NK-92 treated with Interleukin-12 subunit alpha and Interleukin-12 subunit beta, amount 100 ng/mL, for 24 hours (cell line): ENCODE data around the gene KRT77.
"Not testable (repeated sequence)": the region's sequence is repeated elsewhere in the genome, so short reads cannot be mapped to it uniquely, and the experiment has no call there.

Experiments used
- DNase-seq: peaks from one replicate; lab custom pipeline; 2025; lab: John Stamatoyannopoulos, UW

Gene KRT77

DNA sequence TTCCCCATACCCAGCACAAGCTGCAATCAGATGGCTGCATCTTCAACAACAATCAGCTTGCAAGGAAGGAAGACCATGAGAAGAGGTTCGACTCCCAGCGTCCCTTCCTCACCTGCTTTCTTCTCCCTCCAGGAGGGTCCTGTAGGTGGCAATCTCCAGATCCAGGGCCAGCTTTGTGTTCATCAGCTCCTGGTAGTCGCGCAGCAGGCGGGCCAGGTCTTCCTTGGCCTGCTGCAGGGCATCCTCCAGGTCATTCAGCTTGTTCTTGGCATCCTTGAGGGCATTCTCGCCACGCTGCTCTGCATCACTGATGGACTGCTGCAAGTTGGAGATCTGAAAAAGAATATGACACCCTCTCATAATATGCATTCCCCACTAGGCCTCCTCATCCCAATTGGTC, 27.2 kb downstream of the KRT77 start:
- DNase-seq, result no peak

DNA sequence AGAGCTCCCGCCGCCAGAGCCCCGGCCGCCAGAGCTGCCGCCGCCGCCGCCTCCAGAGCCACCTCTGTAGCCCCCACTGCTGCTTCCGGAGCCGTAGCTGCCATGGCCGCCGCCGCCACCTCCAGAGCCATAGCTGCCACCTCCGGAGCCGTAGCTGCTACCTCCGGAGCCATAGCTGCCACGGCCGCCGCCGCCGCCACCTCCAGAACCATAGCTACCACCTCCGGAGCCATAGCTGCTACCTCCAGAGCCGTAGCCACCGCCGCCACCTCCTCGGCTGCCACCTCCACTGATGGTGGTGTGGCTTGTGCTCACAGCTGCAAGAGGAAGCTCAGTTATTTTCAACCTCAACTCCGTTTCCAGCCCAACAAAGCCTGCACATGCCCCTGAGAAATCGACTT, 28.0 kb downstream of the KRT77 start:
- DNase-seq, result no peak

DNA sequence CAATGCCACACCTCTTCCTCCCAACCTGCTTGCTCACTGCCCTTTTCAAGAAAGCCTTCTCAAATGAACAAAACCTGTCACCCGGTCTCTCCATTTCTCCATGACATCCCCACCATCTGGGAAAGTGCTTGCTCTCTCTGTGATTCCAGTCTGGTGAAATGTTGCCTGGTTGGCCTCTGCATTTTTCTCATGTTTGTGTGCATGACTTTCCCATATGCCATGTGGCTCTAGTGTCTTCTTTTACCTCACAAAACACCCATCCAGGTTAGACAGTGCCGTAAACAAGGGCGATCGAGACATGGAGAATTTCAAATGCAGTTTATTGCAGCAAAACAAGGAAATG, 28.9 kb downstream of the KRT77 start:
- no peak for DNase-seq

DNA sequence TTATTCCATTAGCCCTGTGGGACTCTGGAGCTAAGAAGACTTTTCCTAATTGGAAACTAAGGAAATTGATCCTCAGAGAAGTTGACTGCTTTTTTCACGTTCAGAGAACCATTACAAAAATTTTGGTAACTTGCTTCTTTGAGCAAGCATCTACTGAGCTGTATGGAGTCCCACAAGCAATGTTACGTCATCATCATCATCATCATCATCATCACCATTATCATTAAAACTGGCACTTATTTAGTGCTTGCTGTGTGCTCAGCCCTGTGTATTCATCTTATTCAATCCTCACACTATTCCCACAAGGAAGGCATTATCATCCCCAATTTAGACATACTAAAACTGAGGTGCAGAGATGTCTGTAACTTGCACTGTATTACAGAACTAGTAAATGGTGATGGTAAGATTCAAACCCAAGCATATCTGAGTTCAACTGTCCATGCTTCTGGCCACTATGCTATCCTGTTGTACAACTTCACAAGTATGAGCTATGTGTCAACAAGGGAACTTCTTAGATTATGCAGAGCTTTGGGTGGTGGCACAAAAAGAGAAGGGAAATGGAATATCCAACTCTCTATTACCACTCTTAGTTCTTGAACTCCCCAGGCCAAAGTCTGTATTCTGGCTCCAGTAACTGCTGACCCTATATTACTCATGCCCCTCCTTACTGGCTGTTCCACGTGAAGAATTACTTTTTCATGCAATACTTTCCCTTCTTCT, 29.5 kb downstream of the KRT77 start:
- DNase-seq, result no peak

DNA sequence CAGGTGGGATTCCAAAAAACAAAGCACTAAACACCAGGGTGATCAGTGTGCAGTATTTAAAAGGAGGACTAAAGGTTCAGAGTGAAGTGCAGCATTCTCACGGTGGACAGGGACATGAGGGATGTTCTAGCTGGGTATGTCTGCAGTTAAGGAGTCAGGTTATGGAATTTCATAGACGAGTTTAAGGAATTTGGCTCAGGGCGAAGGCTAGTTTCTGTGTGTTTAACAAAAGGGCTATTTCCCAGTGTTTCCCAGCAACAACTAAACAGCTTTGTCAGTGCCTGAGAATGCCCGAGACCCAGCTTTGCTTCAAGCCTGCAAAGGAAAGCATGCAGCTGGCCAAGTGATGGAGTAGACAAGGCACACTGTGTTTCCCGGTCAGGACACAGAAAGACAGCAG, 30.1 kb downstream of the KRT77 start:
- DNase-seq, result no peak

DNA sequence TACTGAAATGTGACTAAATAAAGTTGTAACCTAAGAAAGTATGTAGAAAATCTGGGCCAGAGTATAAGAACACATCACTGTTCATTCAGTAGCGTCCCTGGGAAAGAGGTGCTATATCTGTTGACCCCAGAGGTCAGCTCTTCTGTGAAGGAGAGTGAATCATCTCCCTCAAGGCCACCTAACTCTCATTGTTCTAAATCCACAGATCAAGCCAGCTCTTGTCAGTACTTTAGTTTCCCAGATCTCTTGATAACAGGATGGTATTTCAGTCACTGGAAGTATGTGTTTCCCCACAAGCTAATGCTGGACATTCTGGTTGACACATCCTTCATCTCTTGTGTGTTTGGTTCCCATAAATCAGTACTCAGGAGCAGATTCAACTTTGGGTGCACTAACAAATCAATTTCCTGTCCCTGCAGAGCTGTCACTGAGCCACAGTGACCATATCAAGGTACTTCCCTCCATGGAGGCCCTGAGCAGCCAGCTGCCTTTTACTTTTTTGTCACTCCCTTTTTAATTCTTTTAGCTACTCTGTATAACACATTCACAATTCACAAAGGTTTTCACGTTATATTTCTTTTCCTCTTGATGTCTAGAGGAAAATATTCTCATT, 30.9 kb downstream of the KRT77 start:
- no peak for DNase-seq

DNA sequence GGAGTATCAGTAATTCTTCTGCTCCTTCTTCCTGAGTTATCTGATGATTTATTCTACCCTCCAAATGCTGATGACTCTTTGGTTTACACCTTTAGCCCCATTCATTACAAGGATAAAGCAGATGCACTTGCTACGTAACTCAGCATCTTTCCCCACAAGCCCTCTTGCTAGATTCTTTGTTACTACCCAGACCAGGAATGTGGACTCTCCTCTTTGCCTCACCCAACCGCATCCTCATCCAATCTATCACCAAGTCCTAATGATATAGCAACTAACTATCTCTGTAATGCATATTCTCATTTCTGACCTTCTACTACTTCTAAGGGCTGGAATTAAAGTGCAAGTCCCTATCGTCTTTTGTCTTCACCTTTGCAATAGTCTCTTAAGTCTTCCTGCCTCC, 32.4 kb downstream of the KRT77 start:
- no peak for DNase-seq

DNA sequence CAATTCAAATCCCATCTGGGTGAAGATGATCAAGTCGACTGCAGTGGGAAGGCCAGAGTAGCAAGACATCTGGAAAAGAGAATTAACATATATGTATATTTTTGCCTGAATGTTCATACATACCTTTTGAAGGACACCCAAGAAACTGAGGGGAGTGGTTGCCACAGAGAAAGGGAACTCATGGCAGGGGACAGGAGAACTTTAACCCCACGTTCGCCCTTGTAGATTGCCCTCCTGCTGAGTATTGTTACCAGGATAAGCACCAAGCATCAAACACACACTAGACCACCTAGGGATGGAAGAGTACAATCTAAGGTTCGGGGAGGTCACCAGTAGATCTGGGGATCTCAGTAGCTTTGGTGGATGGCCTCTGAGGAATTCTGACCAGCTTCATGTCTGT, 32.8 kb downstream of the KRT77 start:
- no peak for DNase-seq

DNA sequence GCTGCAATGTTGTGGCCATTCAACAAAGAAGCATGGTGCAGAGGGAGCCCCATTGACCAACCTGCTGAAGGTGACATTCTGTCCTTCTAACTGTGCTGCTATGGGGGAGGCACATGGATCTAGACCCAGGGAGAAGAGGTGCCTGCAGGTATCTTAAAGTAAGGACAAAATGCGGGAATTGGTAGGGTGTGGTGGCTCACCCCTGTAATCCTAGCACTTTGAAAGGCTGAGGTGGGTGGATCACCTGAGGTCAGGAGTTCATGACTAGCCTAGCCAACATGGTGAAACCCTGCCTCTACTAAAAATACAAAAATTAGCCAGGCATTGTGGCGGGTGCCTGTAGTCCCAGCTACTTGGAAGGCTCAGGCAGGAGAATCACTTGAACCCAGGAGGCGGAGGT, 33.4 kb downstream of the KRT77 start:
- not testable (repeated sequence) for DNase-seq

DNA sequence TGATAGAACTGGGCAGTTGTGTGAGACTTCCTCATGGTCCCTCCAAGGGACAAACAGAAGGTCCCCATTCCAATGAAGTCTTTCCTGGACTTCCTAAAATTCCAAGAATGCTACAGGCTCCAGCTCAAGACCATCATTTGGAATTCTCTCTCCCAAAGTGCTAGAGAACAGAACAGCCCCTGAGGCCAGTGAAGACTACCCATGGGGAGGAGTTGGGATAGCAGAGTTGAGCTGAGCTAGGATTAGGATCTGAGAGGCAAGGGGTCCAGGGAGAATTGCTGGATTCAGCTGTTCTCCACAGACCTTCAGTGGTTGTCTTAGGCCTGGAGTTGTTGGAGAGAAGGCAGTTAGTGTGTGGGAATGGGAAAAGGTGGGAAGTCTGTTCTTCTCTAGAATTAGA, 33.9 kb downstream of the KRT77 start:
- no peak for DNase-seq

DNA sequence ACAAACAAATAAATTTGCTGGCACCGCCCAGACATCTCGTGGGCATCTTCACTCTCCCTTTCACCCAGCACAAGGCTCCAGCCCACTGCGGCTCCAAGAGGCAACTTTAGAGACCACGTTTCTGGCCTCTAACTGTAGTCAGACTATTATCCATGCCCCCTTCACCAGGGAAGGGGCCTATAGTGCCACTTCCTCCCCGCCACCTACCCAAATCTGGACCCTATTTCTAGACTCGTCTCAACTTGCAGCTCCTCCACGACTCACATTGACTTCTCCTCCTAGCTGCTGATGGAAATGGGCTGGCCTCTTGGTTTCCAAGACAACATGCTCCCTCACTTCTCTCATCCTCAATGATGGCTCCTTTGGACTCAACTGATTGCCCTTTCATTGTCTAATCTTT, 35.4 kb downstream of the KRT77 start:
- DNase-seq, result no peak

DNA sequence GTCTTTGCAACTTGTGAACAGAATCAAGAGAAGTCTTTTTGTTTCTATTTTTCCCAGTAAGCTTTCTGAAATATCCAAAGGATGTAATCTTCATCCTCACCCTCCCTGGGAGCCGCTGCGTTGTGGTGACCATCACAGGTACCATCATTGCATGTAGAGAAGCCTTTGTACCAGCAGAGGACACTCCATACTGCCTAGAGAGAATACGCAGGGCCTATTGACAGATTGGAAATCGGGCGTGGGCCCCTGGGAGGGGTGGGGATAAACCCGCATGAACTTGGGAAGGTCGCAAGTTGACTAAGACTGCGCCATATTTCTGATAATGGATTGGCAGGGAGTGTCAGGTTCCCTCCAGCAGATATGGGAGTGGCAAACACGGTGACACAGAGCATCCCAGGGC, 35.8 kb downstream of the KRT77 start:
- no peak for DNase-seq

DNA sequence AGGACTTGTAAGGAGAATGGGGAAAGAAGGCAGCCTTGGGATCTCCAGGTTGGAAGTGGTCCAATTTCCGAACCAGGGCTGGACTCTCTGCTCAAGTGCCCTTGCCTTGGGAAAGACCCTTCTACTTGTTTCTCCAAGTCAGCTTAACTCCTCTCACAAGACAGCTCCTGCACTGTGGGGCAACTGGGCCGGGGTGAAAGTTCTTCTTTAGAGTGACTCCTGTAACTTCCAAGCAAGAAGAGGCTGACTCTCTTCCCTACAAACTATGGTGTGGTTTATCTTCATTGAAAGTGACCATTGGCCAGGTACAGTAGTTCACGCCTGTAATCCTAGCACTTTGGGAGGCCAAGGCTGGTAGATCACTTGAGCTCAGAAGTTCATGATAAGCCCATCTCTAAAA, 36.9 kb downstream of the KRT77 start:
- no peak for DNase-seq

DNA sequence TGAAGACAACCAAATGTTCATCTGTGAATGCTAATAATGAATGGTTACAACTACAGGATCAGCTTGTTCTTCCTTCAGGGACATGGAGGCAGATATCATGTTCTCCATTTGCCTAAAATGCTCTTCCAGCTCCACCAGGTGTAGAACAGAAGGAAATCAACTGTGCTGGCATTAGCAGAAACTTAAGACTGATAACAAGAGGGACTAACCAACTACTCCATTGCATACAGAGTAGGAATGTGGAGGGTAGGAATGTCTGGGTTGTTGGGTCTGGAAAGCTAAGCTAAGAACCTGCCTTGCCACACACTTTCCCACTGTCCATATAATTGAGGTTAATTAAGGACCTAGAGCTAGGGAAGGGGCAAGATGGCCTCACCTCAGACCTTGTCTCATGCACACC, 39.9 kb downstream of the KRT77 start:
- no peak for DNase-seq

DNA sequence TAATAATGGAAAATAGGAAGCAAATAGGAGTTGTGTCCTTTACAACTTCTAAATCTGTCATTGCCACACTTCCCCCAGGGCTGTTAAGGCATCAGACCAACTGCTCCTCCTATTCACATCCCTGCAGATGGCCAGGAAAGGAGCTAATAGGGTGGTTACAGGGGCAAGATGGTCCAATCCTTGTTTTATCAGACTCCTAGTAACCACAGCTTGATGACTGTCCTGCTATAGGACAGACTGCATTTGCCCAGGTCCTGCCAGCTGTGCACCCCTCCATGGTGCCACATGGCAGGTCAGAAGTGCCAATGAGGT, 40.5 kb downstream of the KRT77 start:
- no peak for DNase-seq

DNA sequence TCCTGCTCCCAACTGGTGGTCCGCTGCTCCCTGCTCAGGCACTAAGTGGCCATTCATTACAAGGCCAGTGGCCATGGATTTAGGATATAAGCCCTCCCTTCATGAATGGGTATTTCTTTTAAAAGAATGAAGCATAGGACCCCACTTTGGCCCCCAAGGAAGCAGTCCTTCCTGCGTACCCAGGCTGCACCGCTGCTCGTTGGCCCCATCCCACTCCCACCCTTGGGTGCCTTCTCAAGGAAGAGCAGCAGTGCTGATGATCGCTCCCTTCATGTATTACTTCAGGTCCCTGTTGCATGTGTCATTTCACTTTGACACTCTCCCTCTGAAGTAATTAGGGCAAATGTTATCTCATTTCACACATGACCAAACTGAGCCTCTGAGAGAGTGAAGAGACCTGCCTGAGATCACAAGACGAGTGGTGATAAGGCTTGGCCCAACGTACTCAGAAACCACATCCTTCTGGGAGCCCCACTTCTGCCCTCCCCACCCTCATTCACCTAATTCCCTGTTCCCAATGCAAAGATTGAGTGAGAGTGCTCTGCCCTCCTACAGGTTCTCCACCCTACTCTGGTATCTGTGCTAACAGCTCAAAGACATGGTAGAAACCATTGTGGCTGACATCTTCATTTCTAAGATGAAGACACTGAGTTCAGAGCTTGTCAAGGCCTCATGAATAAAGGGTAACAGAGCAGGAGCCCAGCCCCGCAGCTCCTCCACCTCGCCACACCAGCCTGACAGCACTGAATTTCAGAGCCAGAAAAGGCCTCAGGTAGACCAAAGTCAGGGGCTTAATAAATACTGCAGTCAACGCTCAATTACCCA, 41.0 kb downstream of the KRT77 start:
- DNase-seq, result no peak

DNA sequence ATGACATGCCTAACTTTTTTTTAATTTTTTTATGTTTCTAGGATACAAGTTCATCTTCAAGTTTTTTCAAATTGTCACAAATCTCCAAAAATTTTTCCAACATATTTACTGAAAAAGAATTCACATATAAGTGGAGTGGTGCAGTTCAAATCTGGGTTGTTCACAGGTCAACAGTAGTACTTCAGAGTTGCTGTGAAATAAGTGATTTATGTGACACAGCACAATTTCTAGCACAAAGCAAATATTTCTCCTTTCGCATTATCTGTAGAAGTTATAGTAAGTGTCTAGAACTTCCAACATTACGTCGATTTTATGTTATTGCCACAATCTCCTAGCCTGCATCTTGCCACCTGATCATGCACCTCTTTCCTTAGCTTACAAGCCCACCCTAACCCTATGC, 41.7 kb downstream of the KRT77 start:
- no peak for DNase-seq

DNA sequence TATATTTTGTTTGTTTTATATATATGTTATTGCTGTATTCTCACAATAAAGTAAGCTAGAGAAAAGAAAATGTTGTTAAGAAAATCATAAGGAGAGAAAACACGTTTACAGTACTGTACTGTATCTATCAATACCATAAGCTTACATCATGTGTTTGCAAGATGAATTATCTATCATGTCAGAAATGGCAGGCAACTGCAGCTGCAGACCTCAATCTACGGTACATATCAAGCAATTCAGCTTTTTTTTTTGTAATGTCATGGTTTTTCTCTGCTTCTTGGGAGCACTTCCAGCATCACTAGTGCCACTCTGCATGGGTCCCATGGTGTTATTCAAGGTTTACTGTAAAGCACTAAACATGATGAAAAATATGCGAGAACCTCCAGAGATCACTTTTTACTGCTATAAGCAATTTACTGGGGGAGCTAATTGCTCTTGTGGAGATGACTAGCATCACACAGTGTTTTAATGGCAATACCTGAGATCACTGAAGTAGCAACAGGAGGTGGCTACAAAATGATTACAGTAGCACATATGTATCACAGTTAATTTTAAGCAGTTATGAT, 42.3 kb downstream of the KRT77 start:
- DNase-seq, result no peak

DNA sequence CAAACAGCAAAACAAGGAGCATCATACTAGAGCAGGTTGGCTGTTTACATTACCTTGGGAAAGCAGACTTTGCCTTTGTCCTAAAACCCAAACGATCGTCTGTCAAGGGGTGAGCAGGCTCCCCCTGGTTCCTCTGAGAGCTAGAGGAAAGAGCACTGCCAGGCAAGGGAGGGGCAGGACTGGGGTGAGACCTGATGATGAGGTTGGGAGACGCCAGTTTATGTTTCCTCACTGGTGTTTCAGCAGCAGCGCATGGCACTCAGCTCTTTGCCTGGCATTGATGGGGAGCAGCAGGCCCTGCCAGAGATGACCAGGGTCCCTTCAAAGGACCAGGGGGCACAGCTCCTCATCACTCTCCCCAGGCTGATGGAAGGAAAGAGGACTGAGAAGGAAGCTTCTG, 43.4 kb downstream of the KRT77 start:
- no peak for DNase-seq

DNA sequence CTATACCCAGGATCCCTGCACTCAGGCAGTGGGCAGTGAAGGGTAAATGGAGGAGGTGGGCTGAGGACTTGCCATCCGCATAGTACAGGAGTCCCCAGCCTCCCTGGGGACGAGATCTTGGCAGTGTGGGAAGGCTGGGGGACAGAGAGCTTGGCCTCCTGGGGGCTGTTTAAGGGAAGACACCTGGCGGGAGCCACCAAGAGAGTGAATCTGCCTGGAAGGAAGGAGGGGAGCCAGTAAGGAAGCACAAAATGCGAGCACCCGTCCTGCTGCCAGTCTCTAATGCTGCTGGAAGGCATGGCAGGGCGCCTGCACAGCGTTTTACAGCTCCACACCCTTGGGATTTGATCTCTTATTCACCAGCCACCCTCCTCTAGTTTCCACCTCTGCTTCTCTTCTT, 43.9 kb downstream of the KRT77 start:
- no peak for DNase-seq

DNA sequence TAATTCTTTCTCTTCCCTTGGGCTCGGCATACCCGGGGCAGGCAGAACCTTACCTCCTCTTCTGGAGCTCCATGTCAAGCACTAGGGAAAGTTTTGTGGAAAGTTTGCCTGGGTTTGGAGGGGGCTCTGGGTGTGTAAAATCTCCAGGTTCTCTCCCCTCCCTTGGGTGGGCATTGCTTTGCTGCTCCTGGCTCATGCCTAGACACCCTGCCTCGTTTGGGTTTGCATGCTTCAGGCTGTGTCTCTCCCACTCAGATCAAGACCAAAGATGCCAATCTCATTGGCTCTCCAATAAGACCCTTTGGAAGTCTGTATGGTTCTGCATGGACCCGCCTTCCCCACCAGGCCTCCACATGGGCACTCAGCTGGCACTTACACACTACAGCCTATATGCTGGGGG, 45.1 kb downstream of the KRT77 start:
- no peak for DNase-seq

DNA sequence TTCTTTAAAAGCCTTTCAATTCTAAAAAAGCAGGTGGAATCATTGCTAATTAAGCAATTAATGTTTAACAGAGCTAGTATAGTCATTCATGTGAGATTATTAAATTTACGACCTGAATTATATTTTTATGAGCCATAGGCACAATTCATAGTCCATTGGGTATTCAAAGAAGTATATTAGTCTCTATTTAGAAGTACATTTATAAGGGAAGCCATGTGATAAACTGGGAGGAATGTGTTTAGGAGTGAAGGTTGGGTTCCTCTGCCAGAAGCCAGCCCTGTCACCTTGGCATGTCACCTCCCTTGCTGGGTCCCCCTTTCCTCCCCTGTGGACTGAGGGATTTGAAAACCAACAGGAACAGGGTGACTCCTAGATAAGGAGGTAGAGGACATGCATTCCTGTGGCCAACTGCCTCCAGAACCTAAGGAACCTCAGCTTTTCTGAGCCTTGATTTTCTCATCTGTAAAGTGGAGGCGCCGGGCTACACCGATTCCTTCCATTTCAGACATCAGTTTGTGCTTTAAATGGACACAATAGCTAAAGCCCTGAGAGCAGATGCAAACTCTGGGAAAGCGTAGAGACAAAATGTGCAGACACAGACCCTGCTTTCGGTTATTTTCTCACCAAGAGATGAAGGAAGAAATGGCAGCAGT, 45.9 kb downstream of the KRT77 start:
- DNase-seq, result no peak

DNA sequence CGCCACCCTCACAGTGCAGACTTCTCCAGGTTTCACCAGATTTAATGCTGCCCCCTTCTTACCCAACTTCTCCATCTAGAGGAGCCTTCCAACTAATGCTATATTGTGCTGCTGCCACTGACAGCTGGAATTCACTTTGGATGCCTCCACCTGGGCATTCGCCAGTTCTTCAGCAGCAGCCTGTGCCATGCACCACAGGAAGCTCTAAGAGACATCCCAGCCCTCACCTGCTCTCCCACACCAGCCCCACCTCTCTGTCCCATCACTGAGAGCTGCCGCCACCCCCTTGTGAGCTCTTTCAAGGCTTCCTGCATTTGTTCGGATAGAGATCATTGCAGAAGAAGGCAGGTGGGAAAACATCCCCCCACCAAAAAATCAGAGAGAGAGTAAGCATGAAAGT, 46.7 kb downstream of the KRT77 start:
- no peak for DNase-seq
